Midbrain (tissue), 1 donor: ENCODE measurements around the gene SPAG8.

Experiments used
- DNase-seq: peaks from one replicate; lab custom pipeline; 2025; lab: John Stamatoyannopoulos, UW

The SPAG8 gene

DNA sequence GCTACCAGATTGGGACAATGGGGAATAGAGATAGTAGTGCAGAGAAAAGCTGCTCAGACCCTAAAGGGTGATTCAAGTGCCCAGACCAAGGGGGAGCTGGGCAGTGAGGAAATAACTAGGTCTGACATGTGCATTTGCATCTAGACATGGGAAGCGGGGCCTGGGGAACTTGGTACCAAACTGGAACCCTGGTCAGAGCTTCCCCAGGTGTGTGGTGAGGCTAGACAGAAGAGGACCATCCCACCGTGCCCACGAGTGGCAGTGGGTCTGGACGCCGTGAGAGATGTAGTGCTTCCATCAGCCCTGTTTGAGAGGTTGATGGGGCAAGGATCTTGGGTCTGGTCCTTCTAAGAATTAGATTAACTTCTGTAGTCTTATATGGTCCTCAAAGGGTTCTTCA, 24.5 kb upstream of the SPAG8 start:
- DNase-seq = no peak

DNA sequence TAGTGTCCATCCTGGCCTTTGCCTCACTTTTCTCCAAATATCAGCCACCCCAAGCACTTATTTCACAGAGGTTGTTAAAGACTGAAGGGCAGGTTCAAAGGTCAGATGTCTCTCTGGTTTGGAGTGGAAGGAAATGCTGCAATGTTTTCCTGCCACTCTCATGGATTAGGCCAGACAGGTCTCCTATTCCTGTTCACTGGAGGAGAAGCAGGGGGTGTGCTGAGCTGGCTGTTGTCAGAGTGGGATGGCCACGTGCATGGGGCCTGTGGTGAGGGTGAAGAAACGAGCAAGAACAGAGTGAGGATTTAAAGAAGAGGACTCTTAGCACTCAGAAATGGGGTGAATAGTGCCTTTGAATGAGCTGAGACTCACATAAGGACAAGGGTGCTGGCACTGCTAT, 23.7 kb upstream of the SPAG8 start:
- DNase-seq = no peak

DNA sequence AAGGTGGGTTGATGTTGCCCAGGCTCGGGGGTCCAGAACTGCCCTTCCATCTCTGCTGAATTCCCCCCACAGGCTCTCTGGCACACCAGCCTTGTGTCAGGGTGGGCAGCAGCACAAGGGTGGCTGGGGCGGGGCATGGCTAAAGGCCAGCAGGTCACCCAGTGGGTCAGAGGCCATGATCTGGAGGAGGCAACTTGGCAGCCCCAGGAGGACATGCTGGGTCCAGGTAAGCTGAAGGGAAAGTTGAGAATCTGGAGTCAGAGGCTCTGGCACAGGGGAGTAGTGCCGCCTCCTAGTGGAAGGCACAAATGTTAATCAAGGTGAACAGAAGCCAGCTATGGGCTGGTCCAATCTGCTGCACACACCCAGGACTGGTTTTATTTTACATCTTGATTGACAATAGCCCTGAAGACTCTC, 23.2 kb upstream of the SPAG8 start:
- DNase-seq = no peak

DNA sequence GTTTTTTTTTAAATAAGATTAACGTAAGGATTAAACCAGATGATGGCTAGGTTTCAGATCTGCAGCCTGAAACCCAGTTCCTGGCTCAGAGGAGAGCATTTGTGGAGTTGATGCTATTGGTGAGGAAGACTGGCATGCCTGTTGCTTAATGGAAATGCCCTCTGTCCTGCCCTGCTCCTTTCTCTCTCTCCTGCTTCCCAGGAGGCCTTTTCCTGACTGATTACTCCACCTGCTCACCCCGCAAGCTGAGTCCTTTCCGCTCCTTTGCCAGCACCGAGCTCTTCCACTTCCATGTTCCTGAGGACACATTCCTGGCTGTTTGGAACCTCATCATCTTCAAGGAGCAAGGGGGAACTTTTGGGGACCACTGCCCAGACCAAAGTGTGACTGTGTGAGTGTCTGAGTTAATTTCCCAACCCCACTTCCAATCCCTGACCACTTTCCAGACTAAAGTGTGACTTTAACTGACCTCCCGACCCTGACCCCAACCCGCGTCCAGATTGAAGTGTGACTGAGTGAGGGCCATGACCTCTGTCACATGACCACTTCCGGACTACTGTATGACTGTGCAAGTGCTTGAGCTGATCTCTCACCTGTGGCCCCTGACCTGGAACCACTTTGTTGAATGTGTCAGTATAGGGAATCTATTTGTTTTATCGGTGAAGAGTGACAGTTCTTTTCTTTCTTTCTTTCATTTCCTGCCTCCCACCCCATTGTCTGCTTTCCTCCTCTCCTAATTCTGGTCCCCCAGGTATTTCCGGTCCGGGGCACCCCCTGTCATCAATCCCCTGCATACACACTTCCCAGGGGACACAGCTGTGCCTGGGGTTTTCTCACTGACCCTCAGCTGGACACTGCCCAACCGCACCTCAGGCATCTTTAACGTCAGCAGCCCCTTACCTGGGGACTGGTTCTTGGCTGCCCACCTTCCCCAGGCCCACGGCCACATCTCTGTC, 22.5 kb upstream of the SPAG8 start:
- DNase-seq = no peak

DNA sequence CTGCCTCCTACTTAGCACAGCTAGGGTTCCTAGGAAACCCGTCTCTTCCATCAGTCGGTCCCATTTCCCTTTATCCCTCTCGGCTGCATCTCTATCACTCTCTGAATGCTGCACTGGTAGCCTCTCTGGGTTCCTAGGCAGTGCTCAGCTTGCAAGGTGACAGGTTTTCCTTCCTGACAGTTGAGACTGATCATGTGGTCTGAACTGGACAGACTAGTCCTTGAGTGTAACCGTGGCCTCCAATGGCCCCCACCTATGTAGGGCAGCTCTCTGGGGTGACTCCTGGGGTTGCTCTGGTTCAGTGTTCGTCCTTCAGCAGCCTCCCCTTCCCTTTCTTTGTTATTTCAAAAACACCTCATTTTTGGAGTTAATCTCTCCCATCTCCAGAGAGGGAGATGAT, 20.8 kb upstream of the SPAG8 start:
- DNase-seq = no peak

DNA sequence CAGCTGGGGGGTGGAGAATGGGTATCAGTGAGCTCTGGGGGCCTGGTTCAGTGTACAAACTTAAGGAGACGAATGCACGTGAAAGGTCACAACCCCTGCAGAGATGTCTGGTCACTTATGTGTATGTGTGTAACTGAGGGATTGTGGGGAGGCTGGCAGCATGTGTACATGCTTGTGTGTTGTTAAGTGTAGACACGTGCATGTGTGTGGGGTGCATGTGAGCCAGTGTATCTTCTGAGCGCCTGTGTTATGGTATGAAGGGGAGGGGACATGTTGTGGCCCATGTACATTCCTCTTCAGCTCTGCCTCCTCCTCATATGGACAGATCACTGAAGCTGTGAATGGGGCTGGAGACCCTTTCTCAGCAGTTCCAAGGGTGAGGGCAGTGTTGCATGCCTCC, 19.0 kb upstream of the SPAG8 start:
- DNase-seq = no peak

DNA sequence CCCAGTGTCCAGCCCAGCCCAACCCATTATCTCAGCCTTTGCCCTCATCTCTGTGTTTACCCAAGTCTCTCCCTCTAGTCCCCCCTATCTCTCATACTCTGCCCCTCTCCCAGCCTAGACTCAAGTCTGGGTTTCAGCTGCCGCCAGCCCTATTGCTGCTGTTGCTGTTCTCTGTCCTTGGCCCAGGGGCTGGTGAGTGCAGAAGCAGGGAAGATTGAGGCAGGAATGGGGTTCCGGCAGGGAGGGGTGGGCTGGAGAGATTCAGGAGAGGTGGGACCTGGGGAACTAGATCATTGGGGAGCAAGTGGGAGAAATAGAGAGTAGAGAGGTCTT, 17.7 kb upstream of the SPAG8 start:
- no peak for DNase-seq

DNA sequence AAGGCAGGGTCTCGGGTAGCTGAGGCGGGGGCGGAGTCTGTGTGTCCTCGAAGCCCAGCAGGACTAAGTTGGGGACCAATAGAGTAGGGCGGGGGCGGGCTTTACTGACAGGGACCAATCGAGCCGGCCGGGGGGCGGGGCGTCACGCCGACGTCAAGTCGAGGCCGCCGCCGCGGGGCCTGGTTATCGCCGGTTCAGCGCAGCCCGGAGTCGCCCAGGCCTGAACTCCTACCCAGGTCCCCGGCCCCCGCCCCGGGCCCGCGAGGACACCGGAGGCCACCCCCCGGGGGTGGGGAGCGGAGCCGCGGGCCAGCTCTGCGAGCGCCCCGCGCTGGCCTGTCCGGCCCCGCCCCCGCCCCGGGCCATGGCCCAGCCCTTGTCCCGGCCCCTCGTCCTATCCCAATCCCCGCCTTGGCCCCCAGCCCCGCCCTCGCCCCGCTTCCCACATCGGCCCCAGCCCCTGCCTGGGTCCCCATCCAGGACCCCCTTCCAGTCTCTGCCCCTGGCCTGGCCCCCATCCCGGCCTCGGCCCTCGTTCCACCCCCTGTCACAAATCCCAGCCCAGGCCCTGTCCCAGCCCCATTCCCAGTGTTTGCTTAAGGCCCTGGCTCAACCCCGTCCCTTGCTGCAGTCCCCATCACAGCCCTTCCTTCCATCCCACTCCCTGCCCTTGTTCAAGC, 17.2 kb upstream of the SPAG8 start, which contains the start of gene TMEM8B:
TSS of gene TMEM8B (plus strand) at position 145 of the 680 bp plus-strand sequence. CDS start at position 365, 220 bp downstream.
- peak; percentile 93 for DNase-seq

DNA sequence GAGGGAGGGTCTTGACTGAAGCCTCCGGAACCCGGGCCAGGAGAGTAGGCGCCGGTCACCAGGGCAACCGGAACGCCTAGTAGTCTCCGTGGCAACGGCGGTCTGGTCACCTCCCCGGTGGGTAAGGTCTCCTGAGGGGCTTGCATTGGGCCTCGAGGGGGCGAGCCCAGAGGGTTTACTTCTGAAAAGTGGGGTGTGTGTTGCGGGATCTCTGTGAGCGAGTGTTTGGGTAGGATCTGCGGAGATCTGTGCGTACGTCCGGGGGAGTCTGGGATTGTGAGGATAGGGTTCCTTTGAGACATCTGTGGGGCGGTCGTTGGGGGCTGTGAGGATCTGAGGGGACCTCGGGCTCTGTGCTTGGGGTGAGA, 16.6 kb upstream of the SPAG8 start, which contains the start of gene FAM221B:
TSS of gene FAM221B (minus strand) at position 17 of the 368 bp plus-strand sequence. CDS start 2,571 bp downstream, outside the sequence.
- DNase-seq = no peak

DNA sequence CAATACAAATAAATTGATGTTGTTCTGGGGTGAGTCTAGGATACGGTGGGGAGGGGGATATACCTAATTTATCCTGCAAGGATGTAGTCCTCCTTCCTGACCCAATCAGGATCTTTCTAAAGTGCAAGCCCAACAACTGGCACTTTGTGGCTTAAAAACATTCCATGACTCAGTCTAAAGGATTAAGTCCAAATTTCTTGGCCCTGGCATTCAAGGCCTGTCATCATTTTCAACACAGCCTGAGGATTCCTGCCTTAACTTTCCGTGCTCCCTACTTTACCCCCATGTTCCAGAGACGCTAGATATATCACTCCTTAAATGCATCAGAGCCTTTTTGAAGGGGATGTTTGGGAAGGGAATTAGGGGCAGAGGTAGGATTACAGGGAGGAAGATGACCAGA, 15.4 kb upstream of the SPAG8 start:
- no peak for DNase-seq

DNA sequence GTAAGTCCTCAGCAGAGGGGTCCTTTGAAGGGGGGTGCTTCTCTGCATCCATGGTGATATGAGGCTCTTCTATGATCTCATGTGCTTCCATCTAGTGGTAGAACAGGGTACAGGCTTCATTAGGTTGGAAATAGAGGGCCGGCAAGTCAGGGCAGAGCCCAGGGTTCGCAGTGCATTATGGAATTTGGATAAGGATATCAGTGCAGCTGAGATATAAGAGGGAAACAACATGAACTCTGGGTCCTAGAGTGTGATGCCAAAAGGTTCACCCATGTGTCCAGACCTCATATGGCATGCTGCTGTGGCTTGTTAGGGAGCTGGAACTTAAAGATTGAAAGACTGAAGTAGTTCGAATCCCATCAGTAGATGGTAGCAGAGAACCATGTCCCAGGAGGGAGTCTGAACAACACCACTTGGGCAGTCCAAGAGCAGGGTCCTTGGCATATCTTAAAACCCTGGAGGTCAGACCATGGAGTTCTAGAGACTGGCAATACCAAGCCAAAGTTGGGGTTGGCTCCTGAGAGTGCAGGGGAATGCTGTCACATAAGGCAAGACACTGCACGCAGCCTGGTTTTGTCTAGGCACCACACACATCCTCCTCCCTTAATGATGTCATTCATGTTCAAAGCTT, 14.1 kb upstream of the SPAG8 start:
- peak; percentile 53 for DNase-seq

DNA sequence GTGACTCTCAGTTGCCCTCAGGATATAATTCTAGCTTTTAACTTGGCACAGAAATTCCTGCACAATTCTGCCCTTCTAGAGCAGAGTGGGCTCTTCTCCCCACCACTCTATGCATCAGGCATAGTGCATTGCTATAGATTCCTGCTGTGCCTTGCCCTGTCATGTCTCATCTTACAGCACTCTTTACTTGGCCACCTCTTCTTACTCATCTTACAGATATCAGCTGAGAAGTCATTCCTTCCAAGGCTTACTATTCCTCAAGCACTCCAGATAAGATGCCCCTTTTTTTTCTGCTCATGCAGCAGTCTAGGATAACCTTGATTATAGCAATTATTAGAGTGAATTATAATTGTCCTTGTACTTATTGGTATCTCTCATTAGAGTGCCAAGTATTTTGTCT, 10.9 kb upstream of the SPAG8 start:
- DNase-seq = no peak

DNA sequence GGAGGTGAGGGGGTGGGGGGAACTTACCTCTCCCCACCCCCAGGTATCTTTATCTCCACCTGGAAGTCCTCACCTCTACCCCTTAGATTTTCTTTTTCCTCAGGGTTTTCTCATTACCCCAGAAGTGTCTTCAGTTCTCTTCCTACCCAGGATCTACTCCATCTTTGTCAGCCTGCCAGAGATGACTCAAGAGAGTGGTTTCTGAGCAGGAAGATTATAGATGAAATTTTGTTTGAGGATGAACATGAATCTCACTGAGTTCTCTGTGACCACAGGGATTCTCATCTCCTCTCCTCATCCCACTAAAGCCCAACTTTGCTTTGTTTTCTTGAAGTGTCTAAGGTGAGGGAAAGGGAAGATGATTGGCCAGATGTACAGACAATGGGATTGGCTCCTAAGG, 8.0 kb upstream of the SPAG8 start:
- DNase-seq = no peak

DNA sequence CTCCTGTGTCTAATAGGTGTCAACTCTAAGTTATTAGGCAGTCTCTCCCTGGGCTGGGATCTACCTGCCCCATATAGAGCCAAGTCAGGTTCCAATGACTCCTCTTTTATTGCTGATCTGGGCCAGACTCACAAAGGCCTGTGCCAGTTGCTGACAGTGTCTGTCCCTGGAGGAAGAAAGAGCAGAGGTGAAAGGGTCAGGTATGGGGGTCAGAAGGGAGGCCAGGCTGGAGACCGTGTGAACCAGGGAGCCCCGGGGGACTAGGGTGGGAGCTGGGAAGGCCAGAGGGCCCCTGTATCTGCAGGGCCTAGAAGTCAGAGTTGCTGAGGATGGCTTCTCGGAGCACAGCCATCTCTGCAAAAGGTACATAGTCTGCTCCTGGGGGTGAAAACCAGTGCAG, 6.3 kb upstream of the SPAG8 start:
- DNase-seq = no peak

DNA sequence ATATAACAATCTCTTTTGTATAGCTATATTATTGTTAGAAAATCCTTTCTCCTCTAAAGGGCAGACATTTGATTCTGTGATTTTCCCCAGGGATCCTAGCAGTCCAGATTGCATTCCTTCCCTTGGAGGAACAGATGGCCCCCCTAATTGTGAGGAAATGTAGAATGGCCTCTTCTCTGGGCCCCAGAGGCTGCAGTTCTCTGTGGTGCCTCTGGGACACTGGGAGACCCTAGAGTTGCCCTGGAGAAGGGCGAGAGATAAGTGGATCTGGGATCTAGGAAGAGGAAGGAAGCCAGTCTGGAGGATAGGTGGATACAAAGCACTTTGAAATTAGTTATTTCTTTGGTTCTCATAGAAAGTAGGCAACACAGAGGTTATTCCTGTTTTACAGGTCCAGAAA, 4.6 kb upstream of the SPAG8 start:
- no peak for DNase-seq

DNA sequence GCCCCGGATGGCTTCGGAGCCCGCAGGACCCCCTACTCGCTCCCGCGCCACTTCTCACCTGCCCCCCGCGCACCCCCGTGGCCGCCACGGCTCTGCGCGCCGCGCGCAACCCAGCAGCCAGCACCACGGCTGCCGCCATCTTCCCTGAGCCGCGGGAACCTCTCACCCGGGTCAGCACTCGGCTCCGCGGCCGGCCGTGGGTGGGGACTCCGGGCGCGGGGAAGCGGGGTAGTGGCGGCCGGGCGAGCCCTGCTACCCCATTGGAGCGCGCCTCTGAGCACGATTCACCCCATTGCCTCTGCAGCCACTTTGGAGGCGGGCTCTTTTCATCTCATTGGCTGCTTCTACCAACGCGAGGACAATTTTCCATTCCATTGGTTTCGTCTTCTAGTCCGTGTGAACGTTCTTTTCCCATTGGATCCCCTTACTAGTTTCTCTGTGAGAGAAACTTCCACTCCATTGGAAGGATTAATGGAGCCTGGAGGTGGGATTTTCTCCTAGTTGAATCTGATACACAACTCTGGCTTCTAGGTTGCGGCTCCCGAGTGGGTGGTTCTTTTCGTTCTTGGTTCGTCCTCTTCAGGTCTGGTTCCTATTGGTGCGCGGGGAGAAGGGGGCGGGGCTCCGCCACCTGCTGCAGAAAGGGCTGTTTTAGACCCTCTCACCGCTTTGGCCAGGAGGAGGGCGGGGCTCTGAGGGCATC, 2.9 kb upstream of the SPAG8 start, which contains the start of gene HINT2:
TSS of gene HINT2 (minus strand) at position 202 of the 703 bp plus-strand sequence. CDS start at position 139, 63 bp downstream.
- peak; percentile 100 for DNase-seq

DNA sequence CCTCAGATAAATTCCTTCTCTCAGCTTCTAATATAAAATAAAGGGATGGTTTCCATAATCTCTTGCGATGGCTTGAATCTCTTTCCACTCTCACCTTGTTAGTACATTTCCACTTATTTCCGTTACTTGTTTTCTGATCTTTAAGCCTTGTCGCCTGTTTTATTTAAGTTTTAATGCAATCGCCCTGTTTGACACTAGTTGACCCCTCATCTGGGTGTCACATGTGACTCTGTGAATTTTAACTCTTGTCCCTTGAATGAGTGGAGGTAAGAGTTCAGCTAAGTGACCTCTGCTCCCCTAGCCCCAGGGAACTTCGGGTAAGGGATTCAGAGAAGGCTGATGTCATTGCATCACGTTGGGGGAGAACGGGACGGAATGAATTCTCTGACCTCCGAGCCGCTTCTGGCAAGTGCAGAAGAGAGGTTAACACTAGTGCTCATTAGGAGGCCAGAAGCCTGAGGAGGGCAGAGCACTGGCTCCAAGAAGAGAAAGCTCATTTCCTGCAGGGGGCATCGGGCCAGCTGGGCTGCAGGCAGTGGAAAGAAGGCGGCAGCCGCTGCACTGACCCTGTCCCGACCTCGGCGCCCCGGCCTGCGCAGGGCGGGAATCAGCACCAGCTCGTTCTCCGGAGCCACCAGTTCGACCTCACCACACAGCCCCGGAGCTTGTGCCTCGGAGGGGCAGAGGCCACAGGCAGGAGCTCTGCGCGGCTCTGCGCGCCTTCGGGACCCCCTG, 2.2 kb upstream of the SPAG8 start:
- DNase-seq = peak; percentile 74

DNA sequence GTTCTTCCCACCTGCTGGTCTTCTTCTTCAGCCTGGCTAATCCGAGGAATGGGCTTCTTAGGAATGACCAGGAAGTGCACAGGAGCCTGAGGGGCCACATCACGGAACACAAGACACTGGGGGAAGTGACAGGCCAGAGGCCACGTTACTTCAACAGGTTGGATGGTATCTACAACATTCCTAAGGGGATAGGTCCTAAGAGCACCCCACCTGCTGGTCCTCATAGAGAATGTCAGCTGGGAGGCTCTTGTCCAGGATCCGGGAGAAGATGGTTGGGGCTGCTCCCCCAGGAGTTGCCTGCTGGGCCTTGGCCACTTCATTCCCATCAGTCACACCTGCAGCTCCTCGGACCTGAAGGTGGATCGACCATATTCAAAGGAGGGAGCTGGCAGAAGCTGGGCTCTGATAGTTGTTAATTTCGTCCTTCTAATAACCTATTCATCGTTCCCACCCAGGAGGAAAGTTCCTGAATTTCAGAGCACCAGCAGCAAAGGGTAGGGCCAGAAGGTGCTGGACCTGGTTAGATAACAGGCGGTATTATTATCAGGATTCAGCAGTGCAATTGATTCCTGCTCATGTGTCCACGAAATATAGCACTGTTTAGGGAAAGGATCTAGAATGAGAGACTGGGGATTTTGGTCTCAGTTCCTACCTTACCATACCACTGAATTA, 1.5 kb upstream of the SPAG8 start:
- DNase-seq = no peak

DNA sequence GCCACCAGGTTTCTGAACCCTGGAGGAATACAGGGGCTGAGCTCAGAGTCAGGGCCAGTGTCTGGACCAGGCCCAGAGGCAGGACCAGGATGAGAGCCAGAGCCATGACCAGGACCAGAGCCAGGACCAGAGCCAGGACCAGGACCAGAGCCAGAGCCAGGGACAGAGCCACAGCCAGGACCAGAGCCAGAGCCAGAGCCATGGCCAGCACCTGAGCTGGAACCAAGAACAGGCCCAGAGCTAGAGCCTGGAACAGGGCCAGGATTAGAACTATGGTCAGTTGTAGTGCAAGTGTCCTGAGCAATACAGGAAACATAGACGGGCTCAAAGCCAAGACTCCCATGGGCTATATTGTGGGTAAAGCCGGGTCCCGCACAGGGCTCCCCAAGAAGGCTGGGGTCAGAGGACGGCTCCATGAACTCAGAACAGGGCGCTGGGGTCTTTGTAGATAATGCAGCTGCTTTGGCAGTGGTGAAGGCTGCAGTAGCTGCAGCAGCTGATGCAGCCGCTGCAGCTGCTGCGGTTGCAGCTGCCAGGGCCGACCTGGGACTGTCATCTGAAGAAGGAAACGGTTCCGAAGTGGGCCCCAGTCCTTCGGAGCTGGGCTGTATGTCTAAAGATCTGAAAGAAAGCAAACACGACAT, 559 bp downstream of the SPAG8 start:
- peak; percentile 30 for DNase-seq

DNA sequence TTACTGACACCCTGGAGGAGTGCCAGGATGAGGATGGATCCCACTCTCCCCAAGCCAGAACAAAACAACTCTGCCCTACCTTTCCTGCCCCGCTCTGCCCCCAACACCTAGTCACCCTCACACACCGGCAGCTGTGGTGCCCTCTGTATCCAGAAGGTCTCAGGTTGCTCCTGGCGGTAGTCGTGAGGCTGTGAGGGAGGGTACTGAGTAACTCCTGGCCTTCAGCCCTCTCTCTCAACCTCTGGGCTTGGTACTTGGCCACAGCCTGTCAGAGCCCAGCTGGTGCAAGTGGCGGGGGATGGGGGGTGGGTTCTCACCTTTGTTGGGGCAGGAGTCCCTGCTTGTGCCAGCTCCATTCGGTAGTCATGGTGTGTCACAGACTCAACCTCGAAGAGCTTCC, 1.9 kb downstream of the SPAG8 start:
- DNase-seq = no peak
